LHCN-M2 (cell line): ENCODE measurements around the gene NAA80. TPM values are rescaled to one million over a fixed set of nuclear protein-coding genes. Genes with fewer than 3 reads are reported as not detected.

ENCODE experiments used
- DNase-seq: peaks from one replicate; pipeline ENCODE4 v3.0.0-alpha.2; 2012; ENCODE audit warnings: low read depth
- total RNA-seq: library from RNA; depleted of rRNA; stranded (reverse); fragments of >200 nt; gene quantifications from 2 replicates; pipeline ENCODE4 v1.2.3, GENCODE V29; 2014

NAA80 gene
- total RNA-seq, 1 experiment from 2014 or later, result 12.7 TPM

- no peak for DNase-seq
Measured at GRCh38 chr3:50330330-50330729, 31.1 kb upstream of the NAA80 start.

GRCh38 chr3:50327943-50328691 is 28.9 kb upstream of the NAA80 start, which contains the start of gene TUSC2:
Gene TUSC2 (minus strand): TSS chr3:50328223. CDS start chr3:50328099, 124 bp downstream.
- DNase-seq, result peak; percentile 95

GRCh38 chr3:50327129-50327528 is 27.9 kb upstream of the NAA80 start:
- no peak for DNase-seq

- DNase-seq, result no peak
Measured at GRCh38 chr3:50326182-50326541, 27.0 kb upstream of the NAA80 start.

GRCh38 chr3:50325497-50326181 is 26.4 kb upstream of the NAA80 start:
- DNase-seq, result no peak

- DNase-seq, result no peak
Measured at GRCh38 chr3:50325113-50325480, 25.9 kb upstream of the NAA80 start.

- DNase-seq, result peak; percentile 57
Measured at GRCh38 chr3:50324351-50325112, 25.3 kb upstream of the NAA80 start.

- DNase-seq, result no peak
Measured at GRCh38 chr3:50323614-50324199, 24.5 kb upstream of the NAA80 start.

GRCh38 chr3:50323092-50323600 is 23.9 kb upstream of the NAA80 start:
- no peak for DNase-seq

- DNase-seq, result no peak
Measured at GRCh38 chr3:50322386-50323091, 23.3 kb upstream of the NAA80 start, which contains the start of gene HYAL2. Gene HYAL2 (minus strand): TSS chr3:50322745. CDS start chr3:50320489, 2,256 bp downstream.

GRCh38 chr3:50322115-50322385 is 22.8 kb upstream of the NAA80 start:
- no peak for DNase-seq

GRCh38 chr3:50321336-50322114 is 22.3 kb upstream of the NAA80 start:
- DNase-seq, result peak; percentile 85

- DNase-seq, result peak; percentile 63
Measured at GRCh38 chr3:50320853-50321335, 21.7 kb upstream of the NAA80 start.

GRCh38 chr3:50319894-50320625 is 20.9 kb upstream of the NAA80 start:
- DNase-seq, result no peak

- no peak for DNase-seq
Measured at GRCh38 chr3:50319181-50319893, 20.1 kb upstream of the NAA80 start.

- no peak for DNase-seq
Measured at GRCh38 chr3:50318615-50319014, 19.4 kb upstream of the NAA80 start.

GRCh38 chr3:50318163-50318562 is 19.0 kb upstream of the NAA80 start:
- DNase-seq, result no peak

GRCh38 chr3:50317300-50317699 is 18.1 kb upstream of the NAA80 start:
- no peak for DNase-seq

- no peak for DNase-seq
Measured at GRCh38 chr3:50316657-50317242, 17.5 kb upstream of the NAA80 start.
